Testis (tissue), 3 donors: ENCODE data around the gene SLC27A6. TPM values are rescaled to one million over a fixed set of nuclear protein-coding genes. Genes with fewer than 3 reads are reported as not detected.

Source experiments
- DNase-seq: peaks from one replicate; pipeline ENCODE4 v3.0.0-alpha.2; 2019
- H3K27ac ChIP-seq, 2 donors: fragments of 200-600 bp; sonication (generic); one replicate each; pipeline ENCODE4 v1.5.1; 2019
- H3K27me3 ChIP-seq: fragments of 200-600 bp; sonication (generic); one replicate; pipeline ENCODE4 v1.5.1; 2019
- H3K36me3 ChIP-seq: fragments of 200-600 bp; sonication (generic); one replicate; pipeline ENCODE4 v1.5.1; 2017; ENCODE audit warnings: low read depth; ENCODE audit errors: missing control alignments
- H3K4me1 ChIP-seq: fragments of 200-600 bp; sonication (generic); one replicate; pipeline ENCODE4 v1.5.1; 2019
- H3K4me3 ChIP-seq, 2 donors: fragments of 200-600 bp; sonication (generic); one replicate each; pipeline ENCODE4 v1.5.1; 2017 to 2019
- H3K9me3 ChIP-seq: fragments of 200-600 bp; sonication (generic); one replicate; pipeline ENCODE4 v1.5.1; 2017
- CTCF ChIP-seq, 3 experiments: fragments of 450-650 bp in 2 of 3; fragments of 200-600 bp in 1 of 3; sonication (generic) in 1 of 3; IDR thresholded peaks; one replicate each; pipeline ENCODE4 v1.5.1; 2016 to 2019; ENCODE audit warnings: antibody characterized with exemption in 3 of 3, mild to moderate bottlenecking in 2 of 3, moderate library complexity in 1 of 3
- POLR2A ChIP-seq: fragments of 450-650 bp; IDR thresholded peaks from one replicate; pipeline ENCODE4 v1.6.1; 2017; ENCODE audit warnings: antibody characterized with exemption, mild to moderate bottlenecking, moderate library complexity
- WGBS, 2 donors: methylation state at CpG; one replicate each; pipeline ENCODE4 v1.1.5; 2018; 5-methylcytosine and 5-hydroxymethylcytosine counted together
- intact Hi-C: fragments of 100-400 bp; cut with DNase I; formaldehyde crosslinking; loops from one replicate; pipeline ENCODE4 v1.15.1; 2023; ENCODE audit warnings: low total_unique reads
- polyA plus RNA-seq: library from polyadenylated mRNA; stranded (reverse); fragments of 350-450 nt; fragmentation: Illumina TruSeq; extraction: RNeasy Lipid Tissue Mini Kit (QIAGEN cat#74804); gene quantifications from one replicate; pipeline ENCODE4 v1.2.3, GENCODE V29; 2014; ENCODE audit warnings: low read depth, low replicate concordance; ENCODE audit not compliant: insufficient read depth
- total RNA-seq, 2 donors: library from RNA; depleted of rRNA; stranded (reverse); fragments of >200 nt; gene quantifications; one replicate each; pipeline ENCODE4 v1.2.3, GENCODE V29; 2016

Gene SLC27A6
- total and polyA plus RNA-seq, 3 donors from 2014 or later, result 6.1 to 36.4 (median 30.0) TPM

GRCh38 chr5:129078247-129078646 lies 113.0 kb downstream of the SLC27A6 start:
- H3K36me3 ChIP-seq, result no peaks in the 10 kb centered on the region
- DNase-seq, result no peak
- H3K4me3 ChIP-seq, result no peak overlapping the region
- H3K27ac ChIP-seq, result no peak overlapping the region
- H3K9me3 ChIP-seq, result no peaks in the 10 kb centered on the region
- TF ChIP-seq POLR2A (no peak), CTCF (IDR thresholded peaks at IDR 0.05) (no peak)
- WGBS, 2 donors, result 58 to 60% methylated on average over 1 of the region's 1 CpG
- peaks cover 3% of the 10 kb centered on the region for H3K4me1 ChIP-seq
- intact Hi-C loops, result no loop called here
- H3K27me3 ChIP-seq, result no peaks in the 10 kb centered on the region

- Histone ChIP-seq H3K27me3 (no peaks in the 10 kb centered on the region), H3K4me3 (no peak overlapping the region), H3K9me3 (no peaks in the 10 kb centered on the region), H3K36me3 (no peaks in the 10 kb centered on the region), H3K4me1 (peaks cover 3% of the 10 kb centered on the region), H3K27ac (no peak overlapping the region)
- intact Hi-C loops, result no loop called here
- 74 to 80% methylated on average over 3 of the region's 3 CpGs for WGBS, 2 donors
- no peak for DNase-seq
- no peak for TF ChIP-seq POLR2A
- no peak for TF ChIP-seq CTCF (IDR thresholded peaks at IDR 0.05)
Observed at GRCh38 chr5:129078660-129079059, 113.4 kb downstream of the SLC27A6 start.

- no peaks in the 10 kb centered on the region for H3K36me3 ChIP-seq
- intact Hi-C loops, result no loop called here
Observed at GRCh38 chr5:129079496-129079895, 114.2 kb downstream of the SLC27A6 start.

DNA sequence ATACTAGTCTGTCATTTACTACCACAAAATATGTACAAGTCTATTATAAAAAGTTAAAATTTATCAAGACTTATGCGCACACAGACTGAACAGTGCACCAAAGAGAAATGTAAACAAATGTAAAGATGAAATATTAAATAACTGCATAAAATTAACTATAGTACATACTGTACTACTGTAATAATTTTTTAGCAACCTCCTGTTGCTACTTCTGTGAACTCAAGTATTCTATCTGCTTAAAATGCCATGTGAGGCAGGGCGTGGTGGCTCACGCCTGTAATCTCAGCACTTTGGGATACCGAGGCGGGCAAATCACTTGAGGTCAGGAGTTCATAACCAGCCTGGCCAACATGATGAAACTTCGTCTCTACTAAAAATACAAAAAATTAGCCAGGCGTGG lies 115.5 kb downstream of the SLC27A6 start:
- TF ChIP-seq CTCF (IDR thresholded peaks at IDR 0.05) (no peak), POLR2A (no peak)
- no peaks in the 10 kb centered on the region for H3K36me3 ChIP-seq
- DNase-seq, result no peak

More at GRCh38 chr5:129079496-129079895, 114.2 kb downstream of the SLC27A6 start:
- DNase-seq, result no peak
- H3K4me1 ChIP-seq, result peaks cover 3% of the 10 kb centered on the region
- no peak for TF ChIP-seq POLR2A
- TF ChIP-seq CTCF (IDR thresholded peaks at IDR 0.05), result no peak
- H3K9me3 ChIP-seq, result no peaks in the 10 kb centered on the region
- H3K27me3 ChIP-seq, result no peaks in the 10 kb centered on the region
- H3K4me3 ChIP-seq, result no peak overlapping the region
- H3K27ac ChIP-seq, result no peak overlapping the region

More for the DNA sequence above, 115.5 kb downstream of the SLC27A6 start:
- intact Hi-C loops, result no loop called here
- no peak overlapping the region for H3K27ac ChIP-seq
- H3K9me3 ChIP-seq, result no peaks in the 10 kb centered on the region
- H3K27me3 ChIP-seq, result no peaks in the 10 kb centered on the region
- H3K4me3 ChIP-seq, result no peak overlapping the region
- WGBS, 2 donors, result 94 to 95% methylated on average over 7 of the region's 7 CpGs
- H3K4me1 ChIP-seq, result peaks cover 3% of the 10 kb centered on the region
